BE2C (cell line): ENCODE measurements around the gene BOD1L1.

Experiments
- DNase-seq: peaks from one replicate; pipeline ENCODE4 v3.0.0-alpha.2; 2020
- H3K27me3 ChIP-seq: fragments of 250-450 bp; sonication (Bioruptor Pico); 2 replicates; pipeline ENCODE4 v1.5.1; 2020; ENCODE audit warnings: mild to moderate bottlenecking
- H3K36me3 ChIP-seq: fragments of 250-450 bp; sonication (Bioruptor Pico); 2 replicates; pipeline ENCODE4 v1.5.1; 2020; ENCODE audit warnings: mild to moderate bottlenecking
- H3K4me1 ChIP-seq: fragments of 250-450 bp; sonication (Bioruptor Pico); 2 replicates; pipeline ENCODE4 v1.5.1; 2020
- H3K4me3 ChIP-seq: 2 replicates; pipeline ENCODE4 v1.5.1; 2011; ENCODE audit warnings: low read depth, low read length
- H3K9me3 ChIP-seq: fragments of 250-450 bp; sonication (Bioruptor Pico); 2 replicates; pipeline ENCODE4 v1.5.1; 2020
- CTCF ChIP-seq: IDR thresholded peaks from 2 replicates; pipeline ENCODE4 v1.5.1; 2012; ENCODE audit warnings: mild to moderate bottlenecking, low read depth, low read length

Gene BOD1L1

GRCh38 chr4:13541176-13541604 lies 86.3 kb downstream of the BOD1L1 start:
- Histone ChIP-seq H3K9me3 (no peaks in the 10 kb centered on the region), H3K36me3 (no peaks in the 10 kb centered on the region), H3K27me3 (peaks cover 100% of the 10 kb centered on the region), H3K4me1 (no peaks in the 10 kb centered on the region), H3K4me3 (no peak overlapping the region)
- no peak for TF ChIP-seq CTCF
- no peak for DNase-seq

- DNase-seq: no peak
- H3K36me3 ChIP-seq: no peaks in the 10 kb centered on the region
- no peak for TF ChIP-seq CTCF
- H3K4me3 ChIP-seq: no peak overlapping the region
- no peaks in the 10 kb centered on the region for H3K4me1 ChIP-seq
- peaks cover 100% of the 10 kb centered on the region for H3K27me3 ChIP-seq
- H3K9me3 ChIP-seq: no peaks in the 10 kb centered on the region
Measured at GRCh38 chr4:13540446-13541175, 86.9 kb downstream of the BOD1L1 start.

GRCh38 chr4:13539619-13540445 lies 87.7 kb downstream of the BOD1L1 start:
- Histone ChIP-seq H3K4me3 (no peak overlapping the region), H3K9me3 (no peaks in the 10 kb centered on the region), H3K4me1 (no peaks in the 10 kb centered on the region), H3K27me3 (peaks cover 100% of the 10 kb centered on the region), H3K36me3 (no peaks in the 10 kb centered on the region)
- DNase-seq: no peak
- no peak for TF ChIP-seq CTCF

GRCh38 chr4:13539047-13539618 lies 88.4 kb downstream of the BOD1L1 start:
- no peak overlapping the region for H3K4me3 ChIP-seq
- no peaks in the 10 kb centered on the region for H3K9me3 ChIP-seq
- DNase-seq: no peak
- H3K4me1 ChIP-seq: no peaks in the 10 kb centered on the region
- H3K27me3 ChIP-seq: peaks cover 100% of the 10 kb centered on the region
- H3K36me3 ChIP-seq: no peaks in the 10 kb centered on the region
- TF ChIP-seq CTCF: no peak

- no peak for DNase-seq
Measured at GRCh38 chr4:13538427-13538973, 89.0 kb downstream of the BOD1L1 start.

More at GRCh38 chr4:13538427-13538973, 89.0 kb downstream of the BOD1L1 start:
- Histone ChIP-seq H3K9me3 (no peaks in the 10 kb centered on the region), H3K4me3 (no peak overlapping the region), H3K4me1 (no peaks in the 10 kb centered on the region), H3K36me3 (no peaks in the 10 kb centered on the region), H3K27me3 (peaks cover 100% of the 10 kb centered on the region)
- no peak for TF ChIP-seq CTCF
